ENCODE measurements around the gene KRTAP9-2.
"Not testable (repeated sequence)": the region's sequence is repeated elsewhere in the genome, so short reads cannot be mapped to it uniquely, and the experiment has no call there.

KRTAP9-2 gene

GRCh38 chr17:41231731-41232130 is 5.3 kb downstream of the KRTAP9-2 start:
- H3K4me3 ChIP-seq (ENCODE audit: low read depth, low read length), result no peak overlapping the region
- no peaks in the 10 kb centered on the region for H3K27me3 ChIP-seq (replicated peaks)
- H3K36me3 ChIP-seq (replicated peaks), result no peaks in the 10 kb centered on the region
- H3K27ac ChIP-seq, result no peak overlapping the region
- in situ Hi-C loops (cut with HindIII; ENCODE audit: low pct_ligation_motif_present, low sequenced_read_pairs), result no loop called here
- TF ChIP-seq, protein P1, sequence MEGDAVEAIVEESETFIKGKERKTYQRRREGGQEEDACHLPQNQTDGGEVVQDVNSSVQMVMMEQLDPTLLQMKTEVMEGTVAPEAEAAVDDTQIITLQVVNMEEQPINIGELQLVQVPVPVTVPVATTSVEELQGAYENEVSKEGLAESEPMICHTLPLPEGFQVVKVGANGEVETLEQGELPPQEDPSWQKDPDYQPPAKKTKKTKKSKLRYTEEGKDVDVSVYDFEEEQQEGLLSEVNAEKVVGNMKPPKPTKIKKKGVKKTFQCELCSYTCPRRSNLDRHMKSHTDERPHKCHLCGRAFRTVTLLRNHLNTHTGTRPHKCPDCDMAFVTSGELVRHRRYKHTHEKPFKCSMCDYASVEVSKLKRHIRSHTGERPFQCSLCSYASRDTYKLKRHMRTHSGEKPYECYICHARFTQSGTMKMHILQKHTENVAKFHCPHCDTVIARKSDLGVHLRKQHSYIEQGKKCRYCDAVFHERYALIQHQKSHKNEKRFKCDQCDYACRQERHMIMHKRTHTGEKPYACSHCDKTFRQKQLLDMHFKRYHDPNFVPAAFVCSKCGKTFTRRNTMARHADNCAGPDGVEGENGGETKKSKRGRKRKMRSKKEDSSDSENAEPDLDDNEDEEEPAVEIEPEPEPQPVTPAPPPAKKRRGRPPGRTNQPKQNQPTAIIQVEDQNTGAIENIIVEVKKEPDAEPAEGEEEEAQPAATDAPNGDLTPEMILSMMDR (IDR thresholded peaks at IDR 0.05; ENCODE audit: low read depth, low read length, missing control alignments), result no peak
- DNase-seq, result no peak

DNA sequence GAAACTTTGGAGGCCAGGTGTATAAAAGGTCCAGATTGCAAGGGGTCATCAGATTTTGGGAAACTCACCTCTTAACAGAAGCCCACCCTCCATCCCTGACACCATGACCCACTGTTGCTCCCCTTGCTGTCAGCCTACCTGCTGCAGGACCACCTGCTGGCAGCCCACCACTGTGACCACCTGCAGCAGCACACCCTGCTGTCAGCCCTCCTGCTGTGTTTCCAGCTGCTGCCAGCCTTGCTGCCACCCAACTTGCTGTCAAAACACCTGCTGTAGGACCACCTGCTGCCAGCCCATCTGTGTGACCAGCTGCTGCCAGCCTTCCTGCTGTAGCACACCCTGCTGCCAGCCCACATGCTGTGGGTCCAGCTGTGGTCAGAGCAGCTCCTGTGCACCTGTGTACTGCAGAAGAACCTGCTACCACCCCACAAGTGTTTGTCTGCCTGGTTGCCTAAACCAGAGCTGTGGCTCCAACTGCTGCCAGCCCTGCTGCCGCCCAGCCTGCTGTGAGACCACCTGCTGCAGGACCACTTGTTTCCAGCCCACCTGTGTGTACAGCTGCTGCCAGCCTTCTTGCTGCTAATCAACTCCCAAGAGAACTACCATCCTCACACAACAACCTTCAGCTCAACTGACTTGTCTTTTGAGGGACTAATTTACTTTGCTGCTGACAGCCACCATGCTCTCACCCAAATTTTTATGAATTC is 6.1 kb downstream of the KRTAP9-2 start, which contains the start of gene KRTAP9-3:
KRTAP9-3 (plus strand) TSS at position 51 of the 707 bp plus-strand sequence; CDS start at position 104, 53 bp downstream.
- H3K36me3 ChIP-seq (replicated peaks); H3K27me3 ChIP-seq (replicated peaks); H3K27ac ChIP-seq; DNase-seq; in situ Hi-C loops (cut with HindIII; ENCODE audit: low pct_ligation_motif_present, low sequenced_read_pairs); H3K4me3 ChIP-seq (ENCODE audit: low read depth, low read length): not testable (repeated sequence)

GRCh38 chr17:41237116-41237515 is 10.7 kb downstream of the KRTAP9-2 start:
- H3K4me3 ChIP-seq (ENCODE audit: low read depth, low read length); H3K27me3 ChIP-seq (replicated peaks); DNase-seq; H3K27ac ChIP-seq; in situ Hi-C loops (cut with HindIII; ENCODE audit: low pct_ligation_motif_present, low sequenced_read_pairs); H3K36me3 ChIP-seq (replicated peaks): not testable (repeated sequence)

- in situ Hi-C loops (cut with HindIII; ENCODE audit: low pct_ligation_motif_present, low sequenced_read_pairs); H3K4me3 ChIP-seq (ENCODE audit: low read depth, low read length); DNase-seq; H3K27me3 ChIP-seq (replicated peaks); H3K27ac ChIP-seq; H3K36me3 ChIP-seq (replicated peaks): not testable (repeated sequence)
Observed at GRCh38 chr17:41237949-41238437, 11.5 kb downstream of the KRTAP9-2 start, which contains the start of gene KRTAP9-8. KRTAP9-8 (plus strand) TSS chr17:41237999; CDS start chr17:41238052, 53 bp downstream.

DNA sequence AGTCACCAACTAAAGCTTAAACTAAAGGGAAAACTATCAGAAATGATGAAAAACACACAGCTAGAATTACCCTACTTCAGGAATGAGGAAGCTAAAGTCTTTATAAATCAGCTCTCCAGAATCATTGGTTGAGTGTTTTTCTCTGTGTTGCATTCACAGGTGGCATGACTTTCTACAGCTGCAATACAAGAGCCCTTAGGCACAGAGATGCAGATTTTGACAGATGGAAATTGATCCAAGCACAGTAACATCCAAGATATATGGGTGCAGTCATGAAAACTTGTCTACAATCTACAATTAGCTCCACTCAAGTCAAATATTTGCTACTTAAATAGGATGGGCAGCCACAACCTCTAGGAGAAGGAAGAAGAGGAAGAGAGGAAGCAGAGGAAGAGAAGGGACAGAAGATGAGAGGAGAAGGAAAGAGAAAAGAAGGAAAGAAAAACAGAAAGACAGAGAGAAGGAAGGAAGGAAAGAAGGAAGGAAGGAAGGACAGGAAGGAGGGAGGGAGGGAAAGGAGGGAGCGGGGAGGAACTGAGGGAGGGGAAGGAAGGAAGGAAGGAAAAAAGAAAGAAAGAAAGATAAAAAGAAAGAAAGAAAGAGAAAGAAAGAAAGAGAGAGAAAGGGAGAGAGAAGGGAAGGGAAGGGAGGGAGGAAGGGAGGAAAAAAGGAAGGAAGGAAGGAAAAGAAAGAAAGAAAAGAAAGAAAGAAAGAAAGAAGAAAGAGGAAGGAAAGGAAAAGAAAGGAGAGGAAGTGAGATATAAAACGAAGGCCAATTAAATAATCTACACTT is 20.7 kb downstream of the KRTAP9-2 start:
- H3K27me3 ChIP-seq (replicated peaks); H3K27ac ChIP-seq; H3K4me3 ChIP-seq (ENCODE audit: low read depth, low read length); DNase-seq; H3K36me3 ChIP-seq (replicated peaks); in situ Hi-C loops (cut with HindIII; ENCODE audit: low pct_ligation_motif_present, low sequenced_read_pairs): not testable (repeated sequence)

- H3K36me3 ChIP-seq (replicated peaks); H3K27ac ChIP-seq; H3K27me3 ChIP-seq (replicated peaks); DNase-seq; H3K4me3 ChIP-seq (ENCODE audit: low read depth, low read length); in situ Hi-C loops (cut with HindIII; ENCODE audit: low pct_ligation_motif_present, low sequenced_read_pairs): not testable (repeated sequence)
Observed at GRCh38 chr17:41249637-41250240, 23.3 kb downstream of the KRTAP9-2 start, which contains the start of gene KRTAP9-4. KRTAP9-4 (plus strand) TSS chr17:41249687; CDS start chr17:41249721, 34 bp downstream.

- TF ChIP-seq, protein P1 (IDR thresholded peaks at IDR 0.05; ENCODE audit: low read depth, low read length, missing control alignments), result no peak
- H3K4me3 ChIP-seq (ENCODE audit: low read depth, low read length), result no peak overlapping the region
- H3K36me3 ChIP-seq (replicated peaks), result no peaks in the 10 kb centered on the region
- no peak for DNase-seq
- no peaks in the 10 kb centered on the region for H3K27me3 ChIP-seq (replicated peaks)
- in situ Hi-C loops (cut with HindIII; ENCODE audit: low pct_ligation_motif_present, low sequenced_read_pairs), result no loop called here
- no peak overlapping the region for H3K27ac ChIP-seq
Observed at GRCh38 chr17:41251261-41251660, 24.8 kb downstream of the KRTAP9-2 start.

DNA sequence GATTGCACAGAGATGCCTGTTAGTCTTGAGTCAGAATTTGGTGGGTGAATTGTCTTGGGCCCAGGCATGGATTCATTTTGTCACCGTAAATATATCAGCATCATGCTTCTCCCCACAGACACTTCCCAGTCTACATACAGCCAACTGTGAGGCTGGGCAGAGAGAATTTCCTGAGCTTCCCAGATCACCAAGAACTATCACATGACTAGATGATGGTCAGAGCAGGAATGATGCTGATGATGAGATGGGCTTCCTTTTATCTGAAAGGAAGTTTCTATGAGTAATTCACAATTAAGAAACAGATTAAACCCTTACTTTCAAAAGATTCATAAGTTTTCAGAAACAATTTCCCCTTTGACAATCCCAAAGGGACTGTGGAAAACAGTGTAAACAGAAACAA is 28.4 kb downstream of the KRTAP9-2 start:
- TF ChIP-seq, protein P1 (IDR thresholded peaks at IDR 0.05; ENCODE audit: low read depth, low read length, missing control alignments), result no peak
- no peaks in the 10 kb centered on the region for H3K36me3 ChIP-seq (replicated peaks)
- no peak for DNase-seq
- no peaks in the 10 kb centered on the region for H3K27me3 ChIP-seq (replicated peaks)
- H3K27ac ChIP-seq, result no peak overlapping the region
- H3K4me3 ChIP-seq (ENCODE audit: low read depth, low read length), result no peak overlapping the region
- in situ Hi-C loops (cut with HindIII; ENCODE audit: low pct_ligation_motif_present, low sequenced_read_pairs), result no loop called here

GRCh38 chr17:41255381-41256290 is 29.2 kb downstream of the KRTAP9-2 start, which contains the start of gene KRTAP9-9:
KRTAP9-9 (plus strand) TSS chr17:41255384.
- in situ Hi-C loops (cut with HindIII; ENCODE audit: low pct_ligation_motif_present, low sequenced_read_pairs), result not testable (repeated sequence)

More at GRCh38 chr17:41255381-41256290, 29.2 kb downstream of the KRTAP9-2 start, which contains the start of gene KRTAP9-9:
- not testable (repeated sequence) for H3K4me3 ChIP-seq (ENCODE audit: low read depth, low read length); H3K27me3 ChIP-seq (replicated peaks); H3K36me3 ChIP-seq (replicated peaks); DNase-seq; H3K27ac ChIP-seq

Data from brain microvascular endothelial cell (primary cell).